Choroid plexus epithelial cell (primary cell): ENCODE measurements around the gene C6orf118.

ENCODE experiments used
- DNase-seq: peaks from one replicate; pipeline ENCODE4 v3.0.0-alpha.2; 2010; ENCODE audit warnings: low read depth
- H3K4me3 ChIP-seq: 2 replicates; pipeline ENCODE4 v1.5.1; 2011; ENCODE audit warnings: low read depth, mild to moderate bottlenecking, control low read depth, low read length, moderate library complexity
- CTCF ChIP-seq: conservative IDR thresholded peaks from 2 replicates; pipeline ENCODE4 v1.5.1; 2011; ENCODE audit warnings: low read depth, mild to moderate bottlenecking, control low read depth, inconsistent platforms, low read length, moderate library complexity

C6orf118 gene

GRCh38 chr6:165308926-165309731 is at the start of gene C6orf118:
C6orf118 (minus strand) TSS chr6:165309605; CDS start chr6:165309586, 19 bp downstream.
- TF ChIP-seq CTCF = no peak
- peak within 1 kb of the TSS; percentile 56 for H3K4me3 ChIP-seq
- peak; percentile 92 for DNase-seq

GRCh38 chr6:165345700-165346099 is 36.3 kb upstream of the C6orf118 start:
- no peak for TF ChIP-seq CTCF
- no peak overlapping the region for H3K4me3 ChIP-seq

GRCh38 chr6:165340532-165340931 is 31.1 kb upstream of the C6orf118 start:
- no peak for DNase-seq
- no peak overlapping the region for H3K4me3 ChIP-seq
- no peak for TF ChIP-seq CTCF

More at GRCh38 chr6:165345700-165346099, 36.3 kb upstream of the C6orf118 start:
- DNase-seq = no peak

- no peak overlapping the region for H3K4me3 ChIP-seq
- TF ChIP-seq CTCF = no peak
- DNase-seq = no peak
Measured at GRCh38 chr6:165325609-165326008, 16.2 kb upstream of the C6orf118 start.

GRCh38 chr6:165321555-165322145 is 12.2 kb upstream of the C6orf118 start:
- no peak for DNase-seq
- no peak overlapping the region for H3K4me3 ChIP-seq
- no peak for TF ChIP-seq CTCF

GRCh38 chr6:165321150-165321549 is 11.7 kb upstream of the C6orf118 start:
- no peak for DNase-seq
- H3K4me3 ChIP-seq = no peak overlapping the region
- TF ChIP-seq CTCF = no peak
